ENCODE measurements around the gene TOM1L2. TPM values are rescaled to one million over a fixed set of nuclear protein-coding genes. Genes with fewer than 3 reads are reported as not detected.

The TOM1L2 gene
- total and polyA plus RNA-seq, 12 donors: 46.4 to 331 (median 273) TPM

GRCh38 chr17:17947309-17947708 is 24.9 kb downstream of the TOM1L2 start:
- 84% methylated on average over 5 of the region's 5 CpGs for WGBS, 2 donors

GRCh38 chr17:17946093-17946492 is 26.1 kb downstream of the TOM1L2 start:
- H3K27ac ChIP-seq: no peak overlapping the region
- ATAC-seq: no peak

More at GRCh38 chr17:17947309-17947708, 24.9 kb downstream of the TOM1L2 start:
- H3K9me3 ChIP-seq: no peaks in the 10 kb centered on the region
- DNase-seq: no peak
- peaks cover 17 to 80% (median 51%) of the 10 kb centered on the region in 9 donors for H3K4me1 ChIP-seq
- H3K27me3 ChIP-seq: no peaks in the 10 kb centered on the region
- ATAC-seq: no peak
- intact Hi-C loops (cut with DNase I): no loop called here
- H3K27ac ChIP-seq: no peak overlapping the region
- no peak for TF ChIP-seq CTCF (IDR thresholded peaks at IDR 0.05)
- H3K4me3 ChIP-seq: no peak overlapping the region
- no peaks in the 10 kb centered on the region for H3K36me3 ChIP-seq

GRCh38 chr17:17944743-17945142 is 27.5 kb downstream of the TOM1L2 start:
- WGBS, 2 donors: 88 to 95% methylated on average over 11 of the region's 11 CpGs
- Histone ChIP-seq H3K36me3 (no peaks in the 10 kb centered on the region), H3K9me3 (no peaks in the 10 kb centered on the region), H3K27me3 (no peaks in the 10 kb centered on the region), H3K27ac (no peak overlapping the region), H3K4me1 (peaks cover 26 to 93% (median 67%) of the 10 kb centered on the region in 9 donors), H3K4me3 (no peak overlapping the region)
- ATAC-seq (no peak), DNase-seq (no peak)
- no peak for TF ChIP-seq CTCF (IDR thresholded peaks at IDR 0.05)
- intact Hi-C loops (cut with DNase I): no loop called here

More at GRCh38 chr17:17946093-17946492, 26.1 kb downstream of the TOM1L2 start:
- DNase-seq: no peak
- Histone ChIP-seq H3K4me1 (peaks cover 23 to 85% (median 56%) of the 10 kb centered on the region in 9 donors), H3K27me3 (no peaks in the 10 kb centered on the region), H3K36me3 (no peaks in the 10 kb centered on the region), H3K4me3 (no peak overlapping the region), H3K9me3 (no peaks in the 10 kb centered on the region)
- intact Hi-C loops (cut with DNase I): no loop called here
- WGBS, 2 donors: 82 to 84% methylated on average over 3 of the region's 3 CpGs
- no peak for TF ChIP-seq CTCF (IDR thresholded peaks at IDR 0.05)

DNA sequence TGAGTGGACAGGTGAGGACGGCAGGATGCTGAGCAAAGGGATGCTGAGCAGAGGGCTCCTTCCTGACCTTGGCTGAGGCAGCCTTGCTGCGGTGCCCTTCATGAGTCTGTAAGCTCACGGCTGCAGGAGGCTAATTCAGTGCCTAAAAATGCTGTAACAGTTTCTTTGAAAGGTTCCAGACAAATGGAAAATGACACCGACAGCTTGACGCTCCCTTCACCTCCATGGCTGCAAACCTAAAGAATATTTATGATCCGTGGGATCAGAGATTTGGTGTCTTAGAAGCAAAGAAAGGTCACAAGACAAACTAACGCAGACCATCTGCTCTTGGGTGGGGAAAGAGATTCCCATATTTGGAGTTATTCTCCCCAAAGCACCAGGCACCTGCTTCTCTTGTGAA is 28.0 kb downstream of the TOM1L2 start:
- intact Hi-C loops (cut with DNase I): no loop called here
- WGBS, 2 donors: 66 to 69% methylated on average over 7 of the region's 7 CpGs
- no peaks in the 10 kb centered on the region for H3K27me3 ChIP-seq
- H3K9me3 ChIP-seq: no peaks in the 10 kb centered on the region
- no peak for DNase-seq
- H3K36me3 ChIP-seq: no peaks in the 10 kb centered on the region
- H3K4me3 ChIP-seq: no peak overlapping the region
- TF ChIP-seq CTCF (IDR thresholded peaks at IDR 0.05): no peak
- H3K27ac ChIP-seq: no peak overlapping the region
- ATAC-seq: no peak
- peaks cover 27 to 96% (median 72%) of the 10 kb centered on the region in 9 donors for H3K4me1 ChIP-seq

All from heart right ventricle (tissue), 16 donors.